DND-41 (cell line): Measurements from ENCODE around the gene GPR137.

Source experiments
- EZH2 ChIP-seq: IDR thresholded peaks from 3 replicates; pipeline ENCODE4 v1.6.1; 2012; ENCODE audit warnings: borderline replicate concordance, low read depth, mild to moderate bottlenecking, moderate library complexity, low read length, inconsistent platforms; ENCODE audit not compliant: severe bottlenecking
- TF ChIP-seq, protein P1 (sequence below): IDR thresholded peaks from 2 replicates; pipeline ENCODE4 v1.5.1; 2012; ENCODE audit warnings: borderline replicate concordance, low read length, moderate library complexity, mild to moderate bottlenecking; ENCODE audit not compliant: poor library complexity, severe bottlenecking; ENCODE audit errors: extremely low read depth

- TF ChIP-seq, protein P1, sequence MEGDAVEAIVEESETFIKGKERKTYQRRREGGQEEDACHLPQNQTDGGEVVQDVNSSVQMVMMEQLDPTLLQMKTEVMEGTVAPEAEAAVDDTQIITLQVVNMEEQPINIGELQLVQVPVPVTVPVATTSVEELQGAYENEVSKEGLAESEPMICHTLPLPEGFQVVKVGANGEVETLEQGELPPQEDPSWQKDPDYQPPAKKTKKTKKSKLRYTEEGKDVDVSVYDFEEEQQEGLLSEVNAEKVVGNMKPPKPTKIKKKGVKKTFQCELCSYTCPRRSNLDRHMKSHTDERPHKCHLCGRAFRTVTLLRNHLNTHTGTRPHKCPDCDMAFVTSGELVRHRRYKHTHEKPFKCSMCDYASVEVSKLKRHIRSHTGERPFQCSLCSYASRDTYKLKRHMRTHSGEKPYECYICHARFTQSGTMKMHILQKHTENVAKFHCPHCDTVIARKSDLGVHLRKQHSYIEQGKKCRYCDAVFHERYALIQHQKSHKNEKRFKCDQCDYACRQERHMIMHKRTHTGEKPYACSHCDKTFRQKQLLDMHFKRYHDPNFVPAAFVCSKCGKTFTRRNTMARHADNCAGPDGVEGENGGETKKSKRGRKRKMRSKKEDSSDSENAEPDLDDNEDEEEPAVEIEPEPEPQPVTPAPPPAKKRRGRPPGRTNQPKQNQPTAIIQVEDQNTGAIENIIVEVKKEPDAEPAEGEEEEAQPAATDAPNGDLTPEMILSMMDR: no peak
- TF ChIP-seq EZH2: no peak
Measured at GRCh38 chr11:64238076-64238475, 47.6 kb upstream of the GPR137 start.
